NCI-H2196 (cell line): ENCODE measurements around the gene TADA3.

Source experiments
- DNase-seq: peaks from one replicate; lab custom pipeline; 2025; ENCODE audit not compliant: unreplicated experiment; lab: John Stamatoyannopoulos, UW

Gene TADA3

GRCh38 chr3:9809615-9810432 is 17.6 kb upstream of the TADA3 start, which contains the start of gene TTLL3:
Gene TTLL3 (plus strand): TSS chr3:9810262. CDS start chr3:9810662, 400 bp downstream.
- peak; percentile 53 for DNase-seq

- no peak for DNase-seq
Measured at GRCh38 chr3:9809239-9809614, 17.0 kb upstream of the TADA3 start.

GRCh38 chr3:9808345-9809037 is 16.2 kb upstream of the TADA3 start:
- DNase-seq: peak; percentile 34

GRCh38 chr3:9807981-9808344 is 15.7 kb upstream of the TADA3 start:
- DNase-seq: no peak

GRCh38 chr3:9806688-9807589 is 14.7 kb upstream of the TADA3 start:
- no peak for DNase-seq

- no peak for DNase-seq
Measured at GRCh38 chr3:9806137-9806536, 13.9 kb upstream of the TADA3 start.

GRCh38 chr3:9804996-9805395 is 12.7 kb upstream of the TADA3 start:
- DNase-seq: no peak

GRCh38 chr3:9803494-9803893 is 11.2 kb upstream of the TADA3 start:
- DNase-seq: no peak

- no peak for DNase-seq
Measured at GRCh38 chr3:9800529-9800928, 8.3 kb upstream of the TADA3 start.

- DNase-seq: no peak
Measured at GRCh38 chr3:9797196-9797945, 5.1 kb upstream of the TADA3 start.

- DNase-seq: no peak
Measured at GRCh38 chr3:9795207-9795606, 2.9 kb upstream of the TADA3 start.

GRCh38 chr3:9794400-9794799 is 2.1 kb upstream of the TADA3 start:
- DNase-seq: no peak

GRCh38 chr3:9793161-9793781 is 998 bp upstream of the TADA3 start:
- DNase-seq: no peak

GRCh38 chr3:9791790-9792404 is 376 bp downstream of the TADA3 start:
- no peak for DNase-seq

- DNase-seq: no peak
Measured at GRCh38 chr3:9791127-9791526, 1.1 kb downstream of the TADA3 start.

- no peak for DNase-seq
Measured at GRCh38 chr3:9787714-9788113, 4.6 kb downstream of the TADA3 start.

GRCh38 chr3:9786825-9787669 is 5.2 kb downstream of the TADA3 start:
- no peak for DNase-seq

GRCh38 chr3:9786209-9786739 is 6.0 kb downstream of the TADA3 start:
- DNase-seq: no peak

- DNase-seq: no peak
Measured at GRCh38 chr3:9785602-9786001, 6.7 kb downstream of the TADA3 start.
